ENCODE results near the gene MTMR3.

Gene MTMR3

GRCh38 chr22:29871684-29872083, 11.3 kb upstream of the MTMR3 start:
- DNase-seq, result peak; percentile 32

GRCh38 chr22:29872144-29872893, 10.7 kb upstream of the MTMR3 start:
- DNase-seq, result no peak

GRCh38 chr22:29872989-29873388, 10.0 kb upstream of the MTMR3 start:
- no peak for DNase-seq

- DNase-seq, result no peak
Measured at GRCh38 chr22:29873943-29874342, 9.0 kb upstream of the MTMR3 start.

GRCh38 chr22:29877620-29878019, 5.4 kb upstream of the MTMR3 start:
- DNase-seq, result peak; percentile 75

GRCh38 chr22:29879753-29880152, 3.2 kb upstream of the MTMR3 start:
- DNase-seq, result no peak

- DNase-seq, result no peak
Measured at GRCh38 chr22:29882716-29883044, 294 bp upstream of the MTMR3 start.

- DNase-seq, result no peak
Measured at GRCh38 chr22:29883775-29884097, 762 bp downstream of the MTMR3 start.

GRCh38 chr22:29885610-29886009, 2.6 kb downstream of the MTMR3 start:
- DNase-seq, result no peak

GRCh38 chr22:29886596-29886995, 3.6 kb downstream of the MTMR3 start:
- DNase-seq, result no peak

- no peak for DNase-seq
Measured at GRCh38 chr22:29887358-29887757, 4.4 kb downstream of the MTMR3 start.

- no peak for DNase-seq
Measured at GRCh38 chr22:29890760-29891159, 7.8 kb downstream of the MTMR3 start.

GRCh38 chr22:29892315-29893156, 9.6 kb downstream of the MTMR3 start:
- DNase-seq, result no peak

- no peak for DNase-seq
Measured at GRCh38 chr22:29901354-29901753, 18.4 kb downstream of the MTMR3 start.

GRCh38 chr22:29903371-29903770, 20.4 kb downstream of the MTMR3 start:
- DNase-seq, result no peak

GRCh38 chr22:29904020-29904419, 21.0 kb downstream of the MTMR3 start:
- DNase-seq, result no peak

- peak; percentile 97 for DNase-seq
Measured at GRCh38 chr22:29907753-29908515, 25.0 kb downstream of the MTMR3 start.

- no peak for DNase-seq
Measured at GRCh38 chr22:29912141-29912540, 29.2 kb downstream of the MTMR3 start.

- peak; percentile 94 for DNase-seq
Measured at GRCh38 chr22:29912605-29913398, 29.8 kb downstream of the MTMR3 start.

GRCh38 chr22:29914165-29914564, 31.2 kb downstream of the MTMR3 start:
- peak; percentile 81 for DNase-seq

GRCh38 chr22:29914991-29915533, 32.1 kb downstream of the MTMR3 start:
- peak; percentile 34 for DNase-seq

GRCh38 chr22:29916007-29916544, 33.1 kb downstream of the MTMR3 start:
- no peak for DNase-seq

All from fibroblast of skin of right biceps (primary cell).